OCI-LY1 (cell line): ENCODE results near the gene NACA.
"Not testable (repeated sequence)": the region's sequence is repeated elsewhere in the genome, so short reads cannot be mapped to it uniquely, and the experiment has no call there.

Source experiments
- H2AFZ ChIP-seq: fragments of 200-600 bp; sonication (generic), shearing (Covaris generic); 2 replicates; pipeline ENCODE4 v1.6.0; 2014; ENCODE audit warnings: antibody characterized with exemption, mild to moderate bottlenecking, low read length
- H3F3A ChIP-seq: fragments of 200-600 bp; sonication (generic), shearing (Covaris generic); 2 replicates; pipeline ENCODE4 v1.6.0; 2014; ENCODE audit warnings: mild to moderate bottlenecking, antibody characterized with exemption, low read length, moderate library complexity; ENCODE audit not compliant: insufficient read depth
- H3K27ac ChIP-seq: fragments of 200-600 bp; sonication (generic); 2 replicates; pipeline ENCODE4 v1.5.1; 2014; ENCODE audit warnings: low read length, mixed run types, mild to moderate bottlenecking, low read depth; ENCODE audit not compliant: poor library complexity, severe bottlenecking
- H3K27me3 ChIP-seq: fragments of 200-600 bp; sonication (generic); 2 replicates; pipeline ENCODE4 v1.6.0; 2014; ENCODE audit warnings: antibody characterized with exemption, mild to moderate bottlenecking, low read length, moderate library complexity; ENCODE audit not compliant: insufficient read depth
- H3K36me3 ChIP-seq: fragments of 200-600 bp; sonication (generic); 2 replicates; pipeline ENCODE4 v1.6.1; 2014; ENCODE audit warnings: mild to moderate bottlenecking, antibody characterized with exemption, low read length, moderate library complexity, mixed read lengths; ENCODE audit not compliant: insufficient read depth
- H3K4me1 ChIP-seq: fragments of 200-600 bp; sonication (generic); 2 replicates; pipeline ENCODE4 v1.5.1; 2014; ENCODE audit warnings: mild to moderate bottlenecking, low read length, moderate library complexity; ENCODE audit not compliant: insufficient read depth, severe bottlenecking
- H3K4me2 ChIP-seq: fragments of 200-600 bp; sonication (generic), shearing (Covaris generic); 2 replicates; pipeline ENCODE4 v1.6.1; 2014; ENCODE audit warnings: low read length
- H3K4me3 ChIP-seq: fragments of 200-600 bp; sonication (generic); 2 replicates; pipeline ENCODE4 v1.5.1; 2014; ENCODE audit warnings: low read length, low read depth, mild to moderate bottlenecking, mixed read lengths; ENCODE audit not compliant: poor library complexity, severe bottlenecking
- H3K79me2 ChIP-seq: fragments of 200-600 bp; shearing (Covaris generic); 2 replicates; pipeline ENCODE4 v1.6.1; 2016; ENCODE audit warnings: mixed run types, low read length, mixed read lengths; ENCODE audit not compliant: insufficient read depth
- H3K9ac ChIP-seq: fragments of 200-600 bp; sonication (generic), shearing (Covaris generic); 2 replicates; pipeline ENCODE4 v1.6.1; 2014; ENCODE audit warnings: mild to moderate bottlenecking, low read length, mixed read lengths
- H3K9me2 ChIP-seq: fragments of 200-600 bp; sonication (generic), shearing (Covaris generic); 2 replicates; pipeline ENCODE4 v1.6.1; 2014; ENCODE audit warnings: low read depth, mild to moderate bottlenecking, low read length, mixed read lengths
- H3K9me3 ChIP-seq: fragments of 200-600 bp; shearing (Covaris generic); 2 replicates; pipeline ENCODE4 v1.6.1; 2014; ENCODE audit warnings: low read length, mixed read lengths
- H4K20me1 ChIP-seq: fragments of 200-600 bp; sonication (generic), shearing (Covaris generic); 2 replicates; pipeline ENCODE4 v1.6.0; 2016; ENCODE audit warnings: mild to moderate bottlenecking, low read length; ENCODE audit not compliant: insufficient read depth
- EZH2 ChIP-seq: fragments of 200-600 bp; sonication (generic), shearing (Covaris generic); IDR thresholded peaks from 2 replicates; pipeline ENCODE4 v1.8.0; 2017; ENCODE audit warnings: borderline replicate concordance, mixed run types, mild to moderate bottlenecking, antibody characterized with exemption, low read length, moderate library complexity, mixed read lengths
- TF ChIP-seq, protein P1 (sequence below): fragments of 200-600 bp; sonication (generic), shearing (Covaris generic); IDR thresholded peaks from 2 replicates; pipeline ENCODE4 v1.5.1; 2017; ENCODE audit warnings: mild to moderate bottlenecking, antibody characterized with exemption, low read length, moderate library complexity, mixed read lengths

NACA gene

GRCh38 chr12:56759263-56759908, 34.3 kb upstream of the NACA start:
- Histone ChIP-seq H3K9ac (no peak overlapping the region), H3K27ac (no peak overlapping the region), H3K9me2 (no peaks in the 10 kb centered on the region), H3F3A (no peaks in the 10 kb centered on the region), H4K20me1 (no peaks in the 10 kb centered on the region), H3K4me2 (no peak overlapping the region), H3K9me3 (no peaks in the 10 kb centered on the region), H2AFZ (no peak overlapping the region), H3K4me1 (peaks cover 5% of the 10 kb centered on the region), H3K27me3 (no peaks in the 10 kb centered on the region), H3K36me3 (no peaks in the 10 kb centered on the region), H3K79me2 (no peaks in the 10 kb centered on the region), H3K4me3 (no peak overlapping the region)
- TF ChIP-seq EZH2 = no peak
- TF ChIP-seq, protein P1, sequence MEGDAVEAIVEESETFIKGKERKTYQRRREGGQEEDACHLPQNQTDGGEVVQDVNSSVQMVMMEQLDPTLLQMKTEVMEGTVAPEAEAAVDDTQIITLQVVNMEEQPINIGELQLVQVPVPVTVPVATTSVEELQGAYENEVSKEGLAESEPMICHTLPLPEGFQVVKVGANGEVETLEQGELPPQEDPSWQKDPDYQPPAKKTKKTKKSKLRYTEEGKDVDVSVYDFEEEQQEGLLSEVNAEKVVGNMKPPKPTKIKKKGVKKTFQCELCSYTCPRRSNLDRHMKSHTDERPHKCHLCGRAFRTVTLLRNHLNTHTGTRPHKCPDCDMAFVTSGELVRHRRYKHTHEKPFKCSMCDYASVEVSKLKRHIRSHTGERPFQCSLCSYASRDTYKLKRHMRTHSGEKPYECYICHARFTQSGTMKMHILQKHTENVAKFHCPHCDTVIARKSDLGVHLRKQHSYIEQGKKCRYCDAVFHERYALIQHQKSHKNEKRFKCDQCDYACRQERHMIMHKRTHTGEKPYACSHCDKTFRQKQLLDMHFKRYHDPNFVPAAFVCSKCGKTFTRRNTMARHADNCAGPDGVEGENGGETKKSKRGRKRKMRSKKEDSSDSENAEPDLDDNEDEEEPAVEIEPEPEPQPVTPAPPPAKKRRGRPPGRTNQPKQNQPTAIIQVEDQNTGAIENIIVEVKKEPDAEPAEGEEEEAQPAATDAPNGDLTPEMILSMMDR = no peak

DNA sequence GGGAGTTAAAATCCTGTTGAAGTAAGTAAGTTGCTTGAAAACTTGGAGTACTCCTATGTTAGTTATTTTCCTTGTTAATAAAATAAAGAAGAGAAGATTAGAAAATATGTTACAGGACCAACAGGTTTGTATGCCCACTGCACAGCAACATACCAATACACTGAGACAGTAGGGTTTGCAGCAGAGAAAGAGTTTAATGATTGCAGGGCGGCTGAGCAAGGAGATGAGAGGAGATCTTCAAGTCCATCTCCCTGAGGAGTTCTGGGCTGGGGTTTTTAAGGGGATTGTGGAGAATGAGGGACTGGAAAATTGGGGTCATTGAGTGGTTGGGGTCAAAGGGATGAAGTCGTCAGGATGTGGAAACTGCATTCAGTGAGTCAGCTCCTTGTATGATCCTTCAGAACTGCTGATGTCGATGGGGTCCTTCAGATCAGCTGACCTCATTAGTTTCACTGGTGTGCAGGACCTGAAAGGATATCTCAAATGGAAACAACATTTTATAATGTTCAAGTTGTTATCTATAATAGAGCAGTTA, 33.7 kb upstream of the NACA start:
- H3K79me2 ChIP-seq = no peaks in the 10 kb centered on the region
- no peaks in the 10 kb centered on the region for H3K36me3 ChIP-seq
- TF ChIP-seq EZH2 = no peak
- TF ChIP-seq, protein P1 = no peak
- H3K4me3 ChIP-seq = no peak overlapping the region
- no peak overlapping the region for H3K4me2 ChIP-seq
- H3K27ac ChIP-seq = no peak overlapping the region
- no peaks in the 10 kb centered on the region for H3K27me3 ChIP-seq
- H3K9me3 ChIP-seq = no peaks in the 10 kb centered on the region
- H4K20me1 ChIP-seq = no peaks in the 10 kb centered on the region
- no peaks in the 10 kb centered on the region for H3F3A ChIP-seq
- H2AFZ ChIP-seq = no peak overlapping the region
- H3K9me2 ChIP-seq = no peaks in the 10 kb centered on the region
- no peak overlapping the region for H3K9ac ChIP-seq
- peaks cover 5% of the 10 kb centered on the region for H3K4me1 ChIP-seq

GRCh38 chr12:56757971-56758370, 32.9 kb upstream of the NACA start:
- not testable (repeated sequence) for H3F3A ChIP-seq, H3K4me3 ChIP-seq, H3K27me3 ChIP-seq, H3K9ac ChIP-seq, H2AFZ ChIP-seq, H4K20me1 ChIP-seq, H3K9me2 ChIP-seq, H3K4me1 ChIP-seq, H3K9me3 ChIP-seq, H3K27ac ChIP-seq, H3K36me3 ChIP-seq, H3K4me2 ChIP-seq, H3K79me2 ChIP-seq

DNA sequence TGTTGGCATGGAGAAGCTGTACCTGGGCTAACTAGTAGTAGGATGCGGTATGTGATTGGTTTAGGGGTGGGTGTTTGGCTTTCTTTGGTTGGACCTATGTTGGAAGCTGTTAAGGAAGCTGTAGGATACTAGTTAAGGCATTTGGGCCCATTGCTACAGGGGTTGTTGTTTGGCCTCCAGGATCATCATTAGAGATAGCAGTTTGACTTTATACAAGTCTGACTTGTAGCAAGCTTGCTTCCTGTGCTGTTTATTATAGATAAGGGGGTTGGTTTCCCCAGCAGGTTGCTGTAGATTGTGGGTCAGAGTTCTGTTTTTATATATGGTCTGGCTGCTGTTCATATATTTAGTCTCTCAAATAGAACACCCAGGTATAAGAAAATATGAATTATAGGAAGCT, 28.5 kb upstream of the NACA start:
- Histone ChIP-seq H3K4me2 (no peak overlapping the region), H4K20me1 (no peaks in the 10 kb centered on the region), H3K4me1 (peaks cover 33% of the 10 kb centered on the region), H2AFZ (no peak overlapping the region), H3K36me3 (peaks cover 7% of the 10 kb centered on the region; the same call in 1 of the 2 replicates), H3K27ac (no peak overlapping the region), H3K27me3 (no peaks in the 10 kb centered on the region), H3K4me3 (no peak overlapping the region), H3K79me2 (no peaks in the 10 kb centered on the region), H3K9me3 (no peaks in the 10 kb centered on the region), H3K9me2 (no peaks in the 10 kb centered on the region), H3K9ac (no peak overlapping the region), H3F3A (peaks cover 9% of the 10 kb centered on the region; the same call in 1 of the 2 replicates)
- TF ChIP-seq, protein P1 = no peak
- no peak for TF ChIP-seq EZH2
